ENCODE results near the gene ZNF682. TPM values are rescaled to one million over a fixed set of nuclear protein-coding genes. Genes with fewer than 3 reads are reported as not detected.
"Not testable (repeated sequence)": the region's sequence is repeated elsewhere in the genome, so short reads cannot be mapped to it uniquely, and the experiment has no call there.

Gene ZNF682
- total and polyA plus RNA-seq, 2 of the 4 experiments (the other 2 are of a cell fraction), result 1.7 to 4.8 TPM

GRCh38 chr19:19957766-19958165 lies 81.5 kb downstream of the ZNF682 start:
- BruUV-seq (replicated peaks); H2BK120ac ChIP-seq (ENCODE audit: low read depth, low read length): not testable (repeated sequence)
- 53% methylated on average over 6 of the region's 8 CpGs; no CpG with 5 or more reads in 1 of the 2 experiments for WGBS, 2 experiments (ENCODE audit: extremely low coverage in 2 of 2, insufficient read length in 1 of 2)

More at GRCh38 chr19:19957766-19958165, 81.5 kb downstream of the ZNF682 start:
- H3K27ac ChIP-seq (ENCODE audit: insufficient read depth, low read length); POLR2A ChIA-PET (ENCODE audit: unreplicated experiment); H3K9ac ChIP-seq (ENCODE audit: low read depth, low read length); H2BK15ac ChIP-seq (ENCODE audit: low read depth, low read length); H2BK5ac ChIP-seq (ENCODE audit: low read depth, low read length, poor library complexity, severe bottlenecking); H3K36me3 ChIP-seq (ENCODE audit: control insufficient read depth, insufficient read depth, low read length); dilution Hi-C loops (cut with HindIII; ENCODE audit: low sequenced_read_pairs, unreplicated experiment); ATAC-seq (ENCODE audit: low read depth); H3K79me1 ChIP-seq (ENCODE audit: low read depth in 1 of 2, low read length in 2 of 2); H3K14ac ChIP-seq (replicated peaks; ENCODE audit: low read depth, low read length); H2AK9ac ChIP-seq (replicated peaks; ENCODE audit: low read depth, low read length, poor library complexity); H2AK5ac ChIP-seq (ENCODE audit: low read depth, low read length); DNase-seq; CTCF ChIA-PET; H2BK20ac ChIP-seq (ENCODE audit: low read depth, low read length); H4K20me1 ChIP-seq (ENCODE audit: insufficient read depth, low read length); H4K91ac ChIP-seq (ENCODE audit: insufficient read depth, low read depth, low read length); H3K4me1 ChIP-seq (ENCODE audit: control insufficient read depth, insufficient read depth, low read length); H4K5ac ChIP-seq (ENCODE audit: low read depth, low read length); H4K8ac ChIP-seq (ENCODE audit: low read depth in 2 of 2, low read length in 2 of 2); H3K18ac ChIP-seq (ENCODE audit: low read depth, low read length); H3K27me3 ChIP-seq (ENCODE audit: control insufficient read depth, insufficient read depth, low read length); H3K4me3 ChIP-seq (ENCODE audit: insufficient read depth, low read depth, low read length); H3K9me1 ChIP-seq (ENCODE audit: insufficient read depth, low read length); H3K56ac ChIP-seq (ENCODE audit: extremely low read depth, insufficient read depth, low read length); H2AFZ ChIP-seq (replicated peaks; ENCODE audit: low read length, poor library complexity); H3K4ac ChIP-seq (ENCODE audit: low read depth, low read length); H3K4me2 ChIP-seq (ENCODE audit: low read depth, low read length); H3K23ac ChIP-seq (ENCODE audit: low read depth, low read length): not testable (repeated sequence)
- H3K9me3 ChIP-seq (ENCODE audit: control insufficient read depth, insufficient read depth, low read length), result peaks cover 13% of the 10 kb centered on the region; the same call in 1 of the 2 replicates
- intact Hi-C loops (cut with micrococcal nuclease), result loop anchor here (2.0 kb wide), 3 partner anchors 57 to 289 kb away; partner anchors contain the start of genes ZNF101 and ZNF93
- in situ Hi-C loops (cut with MboI; ENCODE audit: low sequenced_read_pairs), result loop anchor here (25.0 kb wide), 1 partner anchor 420 kb away; the partner anchor contains the start of genes CILP2 and YJEFN3
